ENCODE data around the gene ABR.

- TF ChIP-seq USF2 (IDR thresholded peaks at IDR 0.05; ENCODE audit: low read length) (no peak), POLR2A (IDR thresholded peaks at IDR 0.05; ENCODE audit: control extremely low read depth in 1 of 2, low read depth in 2 of 2, low read length in 2 of 2) (no peak), MAX (IDR thresholded peaks at IDR 0.05) (no peak), BRCA1 (IDR thresholded peaks at IDR 0.05; ENCODE audit: low read depth, low read length) (no peak), PHF8 (conservative IDR thresholded peaks at IDR 0.05; ENCODE audit: low read depth, low read length) (no peak), EP300 (IDR thresholded peaks at IDR 0.05; ENCODE audit: borderline replicate concordance in 1 of 2, low read depth in 2 of 2, low read length in 2 of 2) (no peak), CTCF (IDR thresholded peaks at IDR 0.05; ENCODE audit: control extremely low read depth in 1 of 3, insufficient read depth in 1 of 3, low read depth in 1 of 3, low read length in 3 of 3) (no peak), EZH2 (IDR thresholded peaks at IDR 0.05; ENCODE audit: low read depth, low read length, severe bottlenecking) (no peak), SIN3A (conservative IDR thresholded peaks at IDR 0.05 in 1 of 2, IDR thresholded peaks at IDR 0.05 in 1 of 2; ENCODE audit: low read depth in 1 of 2, low read length in 2 of 2) (no peak), SP4 (IDR thresholded peaks at IDR 0.05; ENCODE audit: low read length) (no peak), SP2 (IDR thresholded peaks at IDR 0.05; ENCODE audit: low read length) (no peak), TBP (IDR thresholded peaks at IDR 0.05; ENCODE audit: low read depth, low read length) (no peak)
Measured at GRCh38 chr17:1087381-1088241, 92.2 kb downstream of the ABR start.
